Psoas muscle (tissue), 8 donors: ENCODE measurements around the gene PDE8B. TPM values are rescaled to one million over a fixed set of nuclear protein-coding genes. Genes with fewer than 3 reads are reported as not detected.

Experiments
- ATAC-seq, 4 donors: fragments of 200-7000 bp; cut with Tn5 transposase; one replicate each; pipeline ENCODE4 v1.9.1; 2020; ENCODE audit warnings: moderate library complexity in 3 of 4, mild to moderate bottlenecking in 2 of 4
- DNase-seq, 2 donors: peaks; one replicate each; pipeline ENCODE4 v3.0.0-alpha.2; 2020
- H3K27ac ChIP-seq: fragments of 200-600 bp; one replicate; pipeline ENCODE4 v1.8.0; 2022
- H3K27me3 ChIP-seq, 3 donors: fragments of 200-600 bp in 1 of 3; one replicate each; pipeline versions ENCODE4 v1.6.1 to v1.8.0; 2013 to 2022; ENCODE audit warnings: low read length in 2 of 3, mild to moderate bottlenecking in 2 of 3, moderate library complexity in 1 of 3; ENCODE audit not compliant: insufficient read depth in 3 of 3
- H3K36me3 ChIP-seq, 2 donors: fragments of 200-600 bp in 1 of 2; one replicate each; pipeline versions ENCODE4 v1.6.1 to v1.8.0; 2013 to 2022; ENCODE audit warnings: low read depth in 1 of 2, mild to moderate bottlenecking in 1 of 2, moderate library complexity in 1 of 2; ENCODE audit not compliant: insufficient read depth in 1 of 2
- H3K4me1 ChIP-seq: fragments of 200-600 bp; one replicate; pipeline ENCODE4 v1.8.0; 2022
- H3K4me3 ChIP-seq: fragments of 200-600 bp; one replicate; pipeline ENCODE4 v1.8.0; 2022; ENCODE audit warnings: mild to moderate bottlenecking
- H3K9me3 ChIP-seq: fragments of 200-600 bp; one replicate; pipeline ENCODE4 v1.8.0; 2022
- CTCF ChIP-seq: fragments of 200-600 bp; IDR thresholded peaks from one replicate; pipeline ENCODE4 v1.8.0; 2022; ENCODE audit warnings: antibody characterized with exemption
- WGBS, 3 donors: extraction: QIAGEN DNeasy Blood & Tissue Kit; methylation state at CpG; one replicate each; pipeline versions ENCODE4 v1.1.6 to v1.1.7; 2013; 5-methylcytosine and 5-hydroxymethylcytosine counted together
- intact Hi-C, 2 donors: fragments of 100-400 bp; cut with DNase I; formaldehyde crosslinking; loops; one replicate each; pipeline versions ENCODE4 v1.11.0 to v1.14.2; 2022
- polyA plus RNA-seq, 3 donors: library from polyadenylated mRNA; stranded (reverse); fragments of 200-250 nt; gene quantifications; one replicate each; pipeline ENCODE4 v1.2.3, GENCODE V29; 2013
- total RNA-seq, 4 donors: library from RNA; stranded (reverse); fragmentation: NEBNext Ultra II Directional in 2 of 4; extraction: Animal tissue kit (Norgen Biotek cat#: 25700) in 2 of 4; gene quantifications; one replicate each; pipeline versions ENCODE4 v1.2.1 to v1.2.4, GENCODE V29; 2021 to 2023
- donor health status: healthy with polysubstance abuse.
- donor health status: DM: no; HTN: no; CAD: no; lungs with moderate emphysema.
- donor health status: Bipolar disorder and iron deficiency.
- donor health status: healthy.
- donor health status: DM: yes; HTN: yes; CAD: no.
- donor health status: DM: no; HTN: no; CAD: no.
- donor health status: DM: no; HTN: no; CAD: no.
- donor health status: DM: yes; HTN: yes; CAD: no.

PDE8B gene
- total and polyA plus RNA-seq, 7 donors, result 0.12 to 2.9 (median 0.46) TPM

- no peak for TF ChIP-seq CTCF
- 62 to 70% (median 66%) methylated on average over 3 of the region's 3 CpGs for WGBS, 3 donors
- intact Hi-C loops, result no loop called here
These were observed 183.7 kb downstream of the PDE8B start for GRCh38 chr5:77394064-77394715.

GRCh38 chr5:77396017-77396416, 185.5 kb downstream of the PDE8B start:
- TF ChIP-seq CTCF, result no peak
- WGBS, 3 donors, result 65 to 81% (median 67%) methylated on average over 1 of the region's 1 CpG
- no peak overlapping the region for H3K4me3 ChIP-seq
- H3K36me3 ChIP-seq, result no peaks in the 10 kb centered on the region
- H3K27ac ChIP-seq, result no peak overlapping the region
- H3K4me1 ChIP-seq, result no peaks in the 10 kb centered on the region
- no peaks in the 10 kb centered on the region for H3K9me3 ChIP-seq
- H3K27me3 ChIP-seq, result no peaks in the 10 kb centered on the region
- no peak for ATAC-seq
- DNase-seq, result no peak
- intact Hi-C loops, result no loop called here

More at GRCh38 chr5:77394064-77394715, 183.7 kb downstream of the PDE8B start:
- Histone ChIP-seq H3K27me3 (no peaks in the 10 kb centered on the region), H3K36me3 (no peaks in the 10 kb centered on the region), H3K4me1 (no peaks in the 10 kb centered on the region), H3K9me3 (no peaks in the 10 kb centered on the region), H3K4me3 (no peak overlapping the region), H3K27ac (no peak overlapping the region)
- no peak for DNase-seq
- no peak for ATAC-seq

- no peak overlapping the region for H3K27ac ChIP-seq
- TF ChIP-seq CTCF, result no peak
- no peaks in the 10 kb centered on the region for H3K4me1 ChIP-seq
- intact Hi-C loops, result no loop called here
- DNase-seq (no peak), ATAC-seq (no peak)
- no peak overlapping the region for H3K4me3 ChIP-seq
- no peaks in the 10 kb centered on the region for H3K36me3 ChIP-seq
- no peaks in the 10 kb centered on the region for H3K9me3 ChIP-seq
- H3K27me3 ChIP-seq, result no peaks in the 10 kb centered on the region
- WGBS, 3 donors, result 55 to 65% (median 62%) methylated on average over 5 of the region's 5 CpGs
These were observed 187.3 kb downstream of the PDE8B start for GRCh38 chr5:77397686-77398292.

GRCh38 chr5:77398458-77398857, 188.0 kb downstream of the PDE8B start:
- H3K4me3 ChIP-seq, result no peak overlapping the region
- WGBS, 3 donors, result 94 to 97% (median 96%) methylated on average over 13 of the region's 13 CpGs
- intact Hi-C loops, result no loop called here

More at GRCh38 chr5:77398458-77398857, 188.0 kb downstream of the PDE8B start:
- Histone ChIP-seq H3K27ac (no peak overlapping the region), H3K9me3 (no peaks in the 10 kb centered on the region), H3K4me1 (no peaks in the 10 kb centered on the region), H3K36me3 (no peaks in the 10 kb centered on the region), H3K27me3 (no peaks in the 10 kb centered on the region)
- no peak for ATAC-seq
- DNase-seq, result no peak
- TF ChIP-seq CTCF, result no peak
